ENCODE measurements around the gene ACTG2.
"Not testable (repeated sequence)": the region's sequence is repeated elsewhere in the genome, so short reads cannot be mapped to it uniquely, and the experiment has no call there.

ACTG2 gene

DNA sequence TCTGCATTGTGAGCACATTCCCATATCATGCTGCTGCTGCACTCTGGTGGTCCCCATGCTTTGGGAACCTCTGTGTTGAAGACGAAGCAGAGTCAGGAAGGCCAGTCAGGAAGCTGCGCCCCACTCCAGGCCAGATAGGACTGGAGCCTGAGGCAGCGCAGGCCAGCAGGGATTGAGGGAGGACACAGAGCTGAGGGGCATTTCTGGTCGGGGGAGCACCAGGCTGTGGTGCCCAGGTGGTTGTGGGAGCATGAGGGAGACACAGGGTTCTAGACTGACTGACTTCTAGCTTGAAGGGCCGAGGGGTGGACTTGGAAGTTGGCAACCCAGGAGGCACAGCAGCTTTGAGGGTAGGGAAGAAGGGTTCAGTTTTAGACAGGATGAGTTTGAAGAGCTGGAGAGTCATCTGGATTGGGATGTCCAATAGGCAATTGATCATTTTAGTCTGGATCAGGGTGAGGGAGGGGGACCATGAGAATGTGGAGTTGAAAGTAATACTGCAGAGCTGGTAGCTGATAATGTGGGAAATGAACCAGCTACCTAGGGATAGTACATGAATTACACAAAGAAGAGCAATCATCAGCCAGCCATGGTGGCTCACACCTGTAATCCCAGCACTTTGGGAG, 1.4 kb upstream of the ACTG2 start:
- no peak for DNase-seq

DNA sequence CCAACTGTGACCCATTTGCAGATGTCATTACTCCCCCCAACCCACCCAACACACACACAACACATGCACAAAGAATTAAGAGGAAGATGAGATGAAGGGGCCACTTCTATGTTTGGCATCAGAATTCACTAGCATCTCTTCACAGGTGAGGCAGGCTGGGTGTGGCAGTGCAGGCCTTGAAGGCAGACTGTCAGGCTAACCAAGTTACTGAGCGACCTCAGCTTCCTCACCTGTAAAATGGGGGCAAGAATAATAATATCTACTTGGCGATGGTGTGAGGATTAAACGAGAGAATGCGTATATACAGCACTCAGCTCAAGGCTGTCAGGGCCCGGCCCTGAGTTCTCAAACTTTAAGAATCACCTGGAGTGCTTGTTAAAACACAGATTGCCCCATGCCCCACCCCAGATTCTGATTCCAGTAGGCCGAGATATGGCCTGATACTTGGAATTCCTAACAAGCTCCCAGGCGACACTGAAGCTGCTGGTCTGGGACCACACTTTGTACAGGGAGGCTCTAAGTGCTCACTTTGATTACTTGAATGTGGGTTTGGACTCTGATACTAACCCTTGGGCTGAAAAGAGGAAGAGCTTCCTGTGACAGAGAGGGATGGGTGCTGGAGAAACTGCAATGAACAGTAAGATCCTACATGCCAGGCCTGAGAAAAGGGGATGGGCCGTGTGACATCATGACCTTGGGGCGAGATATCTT, 1.1 kb downstream of the ACTG2 start:
- no peak for DNase-seq

DNA sequence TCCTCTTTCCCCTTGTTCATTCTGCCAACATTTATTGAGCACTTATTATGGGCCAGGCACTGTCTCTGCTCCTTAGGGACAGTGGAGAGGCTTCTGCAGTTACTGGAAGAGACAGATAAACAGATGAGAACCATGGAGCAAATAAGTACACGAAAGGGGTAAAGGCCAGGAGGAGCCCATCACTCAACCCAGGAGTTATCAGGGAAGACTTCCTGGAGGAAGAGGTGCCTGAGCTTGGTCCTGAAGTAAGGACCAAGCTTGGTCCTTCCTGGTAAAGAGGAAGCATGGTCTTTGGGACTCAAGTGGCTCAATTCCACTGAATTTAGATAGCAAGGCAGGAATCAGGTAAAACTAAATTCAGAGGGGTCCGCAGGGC, 1.7 kb downstream of the ACTG2 start:
- no peak for DNase-seq

DNA sequence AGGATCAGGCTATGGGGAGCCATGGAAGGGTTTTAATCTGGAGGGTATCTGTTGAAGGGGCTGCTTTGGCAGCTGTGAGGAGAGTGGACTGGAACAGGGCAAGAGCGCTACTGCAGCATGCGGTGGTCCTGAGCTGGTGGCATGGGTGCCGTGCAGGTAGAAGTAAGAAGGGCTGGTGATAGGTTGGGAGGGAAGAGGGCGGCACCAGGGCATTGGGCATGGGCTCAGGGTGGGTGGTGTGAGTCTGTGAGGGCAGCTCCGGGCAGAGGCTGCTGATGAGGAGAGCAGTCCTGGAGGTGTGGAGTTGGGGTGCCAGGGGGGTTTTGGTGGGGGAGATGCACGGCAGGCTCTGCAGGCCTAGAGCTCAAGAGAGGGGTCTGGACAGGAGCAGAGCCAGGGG, 2.1 kb downstream of the ACTG2 start:
- DNase-seq = no peak

DNA sequence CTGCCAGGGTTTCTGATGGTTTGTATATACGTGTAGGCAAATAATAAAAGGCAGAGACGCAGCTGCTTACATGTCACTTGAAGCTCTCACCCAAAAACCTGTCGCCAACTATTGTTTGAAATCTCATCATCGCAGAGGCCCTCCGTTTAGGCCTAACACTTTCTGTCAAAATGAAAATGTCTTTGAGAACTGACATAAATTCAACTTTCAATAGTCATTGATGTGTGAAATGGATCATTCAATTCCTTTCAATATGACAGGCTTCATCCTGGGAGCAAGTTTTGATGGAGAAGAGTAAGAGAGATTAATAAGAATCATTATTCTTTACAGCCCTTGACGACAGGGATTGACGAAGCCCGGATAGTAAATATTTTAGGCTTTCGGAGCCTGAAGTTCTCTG, 2.7 kb downstream of the ACTG2 start:
- DNase-seq = peak in 1 of 58 donors; percentile 3

DNA sequence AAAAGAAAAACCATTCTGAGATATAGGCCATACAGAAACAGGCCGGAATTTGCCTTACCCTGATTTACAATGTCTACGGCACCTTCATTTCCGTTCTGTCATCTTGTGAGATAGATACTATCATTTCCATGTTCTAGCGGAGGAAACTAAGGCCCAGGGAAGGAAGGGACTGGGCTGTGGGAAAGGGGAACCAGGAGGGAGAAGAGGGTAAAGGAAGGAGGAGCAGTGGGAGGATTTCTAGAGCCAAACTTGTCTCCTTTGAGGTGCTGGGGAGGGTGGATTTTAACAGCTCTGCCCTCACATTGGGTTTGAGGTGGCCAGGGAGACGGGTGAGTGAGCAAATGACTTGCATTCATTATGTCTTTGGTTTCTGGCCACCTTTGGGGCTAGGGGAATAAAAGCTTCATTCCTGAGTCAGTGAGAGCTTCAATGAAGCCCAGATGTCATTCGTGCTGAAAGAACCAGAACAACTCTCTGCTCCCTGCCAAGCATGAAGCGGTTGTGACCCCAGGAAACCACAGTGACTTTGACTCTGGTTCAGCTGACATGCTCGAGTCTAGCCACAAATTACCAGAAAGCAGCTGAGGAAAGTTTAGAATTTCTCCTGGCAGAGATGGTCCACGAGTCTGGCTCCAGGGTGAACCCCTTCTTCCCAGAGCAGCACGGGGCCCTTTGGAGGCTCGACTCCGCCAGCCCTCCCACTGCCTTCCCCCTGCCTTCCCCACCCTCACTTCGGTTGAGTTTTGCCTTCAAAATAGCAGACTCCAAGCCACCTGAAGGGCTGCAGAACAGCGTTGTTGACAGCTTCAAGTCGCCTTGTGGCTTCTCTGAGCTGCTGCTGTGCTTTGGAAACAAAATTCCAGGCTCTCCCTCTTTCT, 3.8 kb downstream of the ACTG2 start:
- peak in 2 of 58 donors; percentile 4 to 30 for DNase-seq

DNA sequence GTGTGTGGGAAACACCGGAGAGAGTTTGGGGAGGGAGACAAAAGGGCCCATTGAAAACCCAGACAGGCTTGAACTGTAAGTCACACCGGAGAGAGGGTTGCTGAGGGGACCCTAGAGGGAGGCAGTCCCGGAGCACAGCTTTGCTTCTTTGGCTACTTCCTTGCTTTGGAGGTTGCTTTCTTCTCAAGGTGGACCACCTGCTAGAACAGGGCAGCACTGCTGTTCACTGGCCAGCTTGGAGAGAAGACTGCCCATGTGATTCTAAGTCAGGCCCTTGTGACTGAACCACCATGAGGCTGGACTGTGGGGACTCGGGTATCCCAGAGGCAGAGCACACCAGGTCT, 4.4 kb downstream of the ACTG2 start:
- no peak for DNase-seq

DNA sequence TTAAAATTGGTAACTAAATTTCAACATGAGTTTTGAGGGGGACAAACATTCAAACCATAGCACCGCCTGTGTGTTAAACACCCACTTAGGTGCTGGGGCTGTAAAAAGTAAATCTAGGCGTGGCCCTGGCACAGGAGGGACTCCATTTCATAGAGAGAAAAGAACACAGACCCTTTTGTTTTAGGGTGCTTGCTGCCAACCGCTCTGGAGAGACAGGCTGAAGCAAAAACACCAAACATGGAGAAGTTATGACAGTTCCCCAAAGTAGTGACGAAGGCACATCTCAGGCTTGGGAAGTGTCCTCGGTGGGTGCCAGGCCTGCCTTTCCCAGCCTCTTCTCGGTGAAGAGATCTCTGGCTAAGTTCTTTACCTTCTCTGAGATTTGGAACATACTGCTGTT, 5.1 kb downstream of the ACTG2 start:
- DNase-seq = no peak

DNA sequence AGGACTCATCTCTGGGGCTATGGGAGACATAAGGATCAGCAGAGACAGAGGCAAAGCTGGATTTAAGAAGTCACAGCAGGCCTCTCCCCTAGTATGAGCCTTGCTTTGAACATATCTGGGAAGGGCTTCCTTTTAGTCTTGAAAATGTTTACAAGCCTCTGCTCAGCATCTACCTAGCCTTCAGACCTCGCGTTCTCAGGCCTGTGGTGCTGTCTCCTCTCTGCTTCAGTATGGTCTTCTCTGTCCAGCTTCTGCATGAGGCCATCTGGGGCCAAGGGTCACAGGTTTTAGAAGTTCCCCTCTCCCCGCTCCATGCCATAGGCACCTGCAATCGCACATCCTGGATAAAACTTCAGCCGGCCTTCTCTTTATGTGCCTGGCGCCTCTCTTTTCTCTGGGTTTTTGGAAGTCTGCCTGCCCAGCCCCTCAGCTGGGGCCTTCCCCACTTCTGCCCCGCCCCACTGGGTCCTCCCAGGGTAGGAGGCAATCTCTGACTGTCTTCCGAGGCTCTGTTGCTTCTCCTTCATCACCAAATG, 7.1 kb downstream of the ACTG2 start:
- no peak for DNase-seq

DNA sequence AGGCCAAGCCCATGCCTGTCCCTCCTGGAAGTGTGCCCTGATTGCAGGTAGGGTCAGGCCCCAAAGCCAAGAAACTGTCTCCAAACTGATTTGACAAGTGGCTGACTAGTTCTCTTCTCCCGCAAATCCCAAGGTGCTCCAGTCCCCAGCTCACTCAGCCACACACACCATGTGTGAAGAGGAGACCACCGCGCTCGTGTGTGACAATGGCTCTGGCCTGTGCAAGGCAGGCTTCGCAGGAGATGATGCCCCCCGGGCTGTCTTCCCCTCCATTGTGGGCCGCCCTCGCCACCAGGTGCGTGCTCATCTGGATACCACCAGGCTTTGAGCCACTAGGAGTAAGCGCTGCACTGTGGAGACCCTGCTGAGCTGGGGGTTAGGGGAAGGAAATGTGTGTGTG, 8.3 kb downstream of the ACTG2 start:
- DNase-seq = no peak

DNA sequence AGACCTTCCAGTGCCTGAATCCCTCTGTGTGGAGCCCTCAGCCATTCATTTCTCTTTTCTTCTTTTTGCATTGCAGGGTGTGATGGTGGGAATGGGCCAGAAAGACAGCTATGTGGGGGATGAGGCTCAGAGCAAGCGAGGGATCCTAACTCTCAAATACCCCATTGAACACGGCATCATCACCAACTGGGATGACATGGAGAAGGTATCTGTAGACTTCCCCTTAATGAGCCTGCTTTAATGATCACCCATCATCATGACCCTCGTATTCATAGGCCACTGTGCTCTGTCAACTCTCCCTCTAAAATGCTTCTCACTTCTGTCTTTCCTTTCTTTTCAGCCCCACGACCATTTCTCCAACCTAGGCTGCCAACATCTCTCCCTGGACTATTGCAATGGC, 9.5 kb downstream of the ACTG2 start:
- DNase-seq = no peak

DNA sequence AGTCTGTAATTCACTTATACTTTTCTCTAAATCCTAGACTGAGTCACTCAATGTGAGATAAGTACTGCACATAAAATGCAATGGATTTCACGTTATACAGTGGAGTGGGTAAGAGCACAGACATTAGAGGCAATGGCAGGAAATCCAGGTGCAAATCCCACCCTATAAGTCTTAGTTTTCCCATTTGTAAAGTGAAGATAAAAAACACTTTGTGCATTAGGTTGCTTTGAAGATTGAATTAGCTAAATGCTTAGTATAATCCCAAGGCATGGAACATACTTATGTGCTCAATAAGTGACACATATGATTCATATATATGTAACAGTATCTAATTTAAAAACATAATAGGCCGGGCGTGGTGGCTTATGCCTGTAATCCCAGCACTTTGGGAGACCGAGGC, 10.5 kb downstream of the ACTG2 start:
- DNase-seq = no peak

DNA sequence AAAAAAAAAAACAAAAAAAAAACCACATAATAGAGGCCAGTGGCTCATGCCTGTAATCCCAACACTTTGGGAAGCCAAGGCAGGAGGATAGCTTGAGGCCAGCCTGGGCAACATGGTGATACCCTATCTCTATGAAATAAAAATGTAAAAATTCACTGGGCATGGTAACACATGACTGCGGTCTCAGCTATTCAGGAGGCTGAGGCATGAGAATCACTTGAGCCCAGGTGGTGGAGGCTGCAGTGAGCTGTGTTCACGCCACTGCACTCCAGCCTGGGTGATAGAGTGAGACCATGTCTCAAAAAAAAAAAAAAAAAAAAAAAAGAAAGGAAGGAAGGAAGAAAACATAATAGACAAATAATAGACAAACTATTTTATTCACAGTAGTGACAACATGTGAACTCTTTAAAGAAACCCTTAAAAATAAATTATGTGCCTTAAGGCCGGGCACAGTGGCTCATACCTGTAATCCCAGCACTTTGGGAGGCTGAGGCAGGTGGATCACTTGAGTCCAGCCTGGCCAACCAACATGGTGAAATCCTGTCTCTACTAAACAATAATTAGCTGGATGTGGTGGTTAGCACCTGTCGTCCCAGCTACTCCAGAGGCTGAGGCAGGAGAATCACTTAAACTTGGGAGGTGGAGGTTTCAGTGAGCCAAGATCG, 11.3 kb downstream of the ACTG2 start:
- not testable (repeated sequence) for DNase-seq

DNA sequence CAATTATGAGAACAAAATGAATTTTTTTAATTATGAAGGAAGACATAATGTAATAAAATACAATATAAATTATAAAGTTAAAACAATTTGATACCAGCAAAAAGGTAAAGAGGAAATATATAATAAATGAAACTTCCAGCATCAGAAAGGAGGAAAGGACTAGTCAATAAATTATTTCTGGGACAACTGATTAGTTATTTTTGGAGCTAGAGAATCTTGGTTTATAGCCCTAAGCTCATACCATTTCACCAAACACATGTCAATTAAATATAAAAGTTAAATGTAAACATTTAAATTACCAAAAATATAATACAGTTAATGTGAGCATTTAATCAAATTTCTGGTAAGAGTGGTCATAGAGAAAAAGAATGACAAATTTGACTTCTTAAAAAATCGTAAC, 12.1 kb downstream of the ACTG2 start:
- no peak for DNase-seq

DNA sequence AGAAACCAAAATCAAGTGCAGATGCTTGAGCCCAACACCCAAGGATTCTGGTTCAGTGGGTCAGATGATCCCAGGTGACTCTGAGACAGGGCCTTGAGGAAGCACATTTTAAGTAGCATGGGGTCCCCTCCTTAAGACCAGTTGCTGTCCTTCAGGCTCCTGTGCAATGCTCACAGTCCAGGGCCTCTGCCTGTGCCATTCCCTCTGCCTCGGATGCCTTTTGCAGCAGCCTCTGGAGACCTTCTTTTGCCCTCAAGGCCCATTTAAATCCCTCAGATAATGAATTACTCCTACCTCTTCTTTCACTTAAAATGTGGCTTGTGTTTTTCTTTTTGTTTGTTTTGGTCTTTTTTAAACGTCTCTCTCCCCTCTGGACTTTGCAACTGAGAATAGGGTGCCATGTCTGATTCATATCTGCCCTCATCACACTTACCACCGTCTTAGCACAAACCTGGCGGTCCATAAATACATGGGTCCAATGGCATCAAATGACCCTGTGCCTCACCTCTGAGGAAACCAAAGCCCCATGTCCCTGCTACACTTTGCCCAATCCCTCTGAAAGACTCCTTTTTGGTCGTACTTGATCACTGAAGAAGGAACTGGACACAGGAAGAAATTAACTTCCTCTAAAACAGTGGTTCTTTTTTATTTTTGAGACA, 14.2 kb downstream of the ACTG2 start:
- no peak for DNase-seq

DNA sequence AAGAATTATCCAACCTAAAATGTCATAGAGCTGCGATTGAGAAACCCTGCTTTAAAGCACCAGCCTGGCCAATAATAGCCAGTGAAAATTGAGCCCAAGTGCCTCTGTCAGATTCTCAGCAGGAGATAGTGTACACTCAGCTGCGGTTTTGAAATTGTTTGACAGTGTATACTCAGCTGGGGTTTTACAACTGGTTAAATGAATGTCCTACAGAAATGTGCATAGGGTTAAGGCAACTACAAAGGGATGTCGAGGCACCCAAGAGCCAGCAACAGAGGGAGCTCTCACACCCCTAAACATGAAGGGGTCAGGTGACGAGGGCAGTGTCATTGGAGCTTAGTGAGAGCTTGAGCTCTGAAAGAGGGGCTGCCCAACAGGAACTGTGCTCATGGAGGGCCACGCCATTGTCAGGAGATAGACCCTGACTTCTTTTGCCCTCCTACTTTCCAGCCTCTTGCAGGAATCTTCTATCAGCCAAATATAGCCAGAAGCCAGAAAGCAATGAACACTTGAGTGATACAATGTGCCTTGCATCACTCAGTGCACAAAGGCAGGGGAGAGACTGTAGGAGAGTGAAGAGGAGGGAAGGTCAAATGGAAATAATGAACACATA, 15.1 kb downstream of the ACTG2 start:
- DNase-seq = peak in 1 of 58 donors; percentile 2

DNA sequence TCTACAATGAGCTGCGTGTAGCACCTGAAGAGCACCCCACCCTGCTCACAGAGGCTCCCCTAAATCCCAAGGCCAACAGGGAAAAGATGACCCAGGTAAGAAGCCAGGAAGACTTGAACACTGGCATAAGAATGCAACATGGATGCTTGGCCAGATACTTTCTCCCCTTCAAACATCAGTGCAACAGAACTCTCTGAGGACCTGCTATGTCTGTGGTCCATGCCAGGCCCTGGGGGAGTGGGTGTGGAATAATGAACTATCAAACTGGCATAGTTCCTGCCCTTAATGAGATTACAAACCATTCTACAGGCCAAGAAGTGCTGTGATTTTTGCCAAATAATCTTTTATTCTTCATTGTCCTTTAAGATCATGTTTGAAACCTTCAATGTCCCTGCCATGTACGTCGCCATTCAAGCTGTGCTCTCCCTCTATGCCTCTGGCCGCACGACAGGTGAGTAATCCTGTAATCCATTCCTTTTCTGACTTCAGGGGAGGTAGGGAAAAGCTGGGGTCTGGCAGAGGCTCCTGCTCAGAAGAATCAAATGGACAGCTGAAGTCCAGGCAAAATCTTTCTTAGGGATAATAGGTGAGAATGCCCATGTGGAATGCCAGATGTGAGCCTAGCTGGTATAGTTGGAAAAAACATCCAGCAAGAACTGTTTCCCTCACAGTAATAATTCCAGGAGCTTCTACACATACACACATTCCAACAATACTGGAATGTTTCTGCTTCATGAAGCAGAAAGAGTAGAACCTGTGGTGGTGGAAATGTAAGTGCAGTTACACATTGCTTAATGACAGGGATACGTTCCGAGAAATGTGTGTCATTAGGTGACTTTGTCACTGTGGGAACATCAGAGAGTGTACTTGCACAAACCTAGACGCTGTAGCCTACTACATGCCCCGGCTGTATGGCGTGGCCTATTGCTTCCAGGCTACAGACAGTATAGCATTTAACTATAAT, 16.2 kb downstream of the ACTG2 start:
- no peak for DNase-seq

DNA sequence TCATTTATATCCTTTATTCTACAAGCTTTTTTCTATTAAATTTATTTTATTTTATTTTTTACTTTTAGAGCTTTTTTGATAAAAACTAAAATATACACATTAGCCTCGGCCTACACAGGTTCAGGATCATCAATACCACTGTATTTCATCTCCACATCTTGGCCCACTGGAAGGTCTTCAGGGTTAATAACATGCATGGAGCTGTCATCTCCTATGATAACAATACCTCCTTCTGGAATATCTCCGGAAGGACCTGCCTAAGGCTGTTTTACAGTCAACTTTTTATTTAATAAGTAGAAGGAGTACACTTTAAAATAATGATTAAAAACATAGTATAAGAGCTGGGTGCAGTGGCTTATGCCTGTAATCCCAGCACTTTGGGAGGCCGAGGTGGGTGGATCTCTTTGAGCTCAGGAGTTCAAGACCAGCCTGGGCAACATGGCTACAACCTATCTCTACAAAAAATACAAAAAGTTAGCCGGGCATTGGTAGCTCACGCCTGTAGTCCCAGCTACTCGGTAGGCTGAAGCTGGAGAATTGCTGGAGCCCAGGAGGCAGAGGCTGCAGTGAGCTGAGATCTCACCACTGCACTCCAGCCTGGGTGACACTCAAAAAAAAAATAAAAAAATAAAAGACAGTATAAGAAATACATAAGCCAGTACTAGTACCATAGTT, 18.2 kb downstream of the ACTG2 start:
- no peak for DNase-seq

Data from anterior cingulate cortex (tissue), 58 donors.